ENCODE data around the gene ZNF341.

ZNF341 gene

DNA sequence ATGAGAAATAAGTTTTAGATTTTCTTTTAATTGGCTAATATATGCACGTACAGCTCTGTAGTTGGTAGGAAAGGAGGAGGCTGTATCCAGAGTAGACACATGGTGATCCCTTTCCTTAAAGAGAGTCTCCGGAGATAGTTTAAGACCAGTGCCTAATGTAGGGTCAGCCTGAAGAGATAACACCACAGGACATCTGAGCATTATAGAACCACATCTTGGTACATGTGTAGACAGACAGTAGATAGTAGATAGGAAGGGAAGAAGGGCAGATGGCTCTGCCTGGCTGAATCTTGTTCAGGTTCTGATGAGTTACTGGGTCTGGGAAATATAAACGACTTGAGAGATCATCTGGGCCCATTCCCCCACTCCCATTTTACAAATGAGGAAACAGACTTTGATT lies 97.8 kb downstream of the ZNF341 start:
- TF ChIP-seq CTCF (IDR thresholded peaks at IDR 0.05; ENCODE audit: low read depth, low read length): no peak
- H3K4me3 ChIP-seq (replicated peaks in 1 of 2; ENCODE audit: low read depth in 2 of 2, low read length in 2 of 2): no peak overlapping the region
- no peak for DNase-seq (ENCODE audit: low read depth in 2 of 2)

- DNase-seq (ENCODE audit: low read depth in 2 of 2): peak; percentile 14 to 28
- TF ChIP-seq CTCF (IDR thresholded peaks at IDR 0.05; ENCODE audit: low read depth, low read length): no peak
- no peak overlapping the region for H3K4me3 ChIP-seq (replicated peaks in 1 of 2; ENCODE audit: low read depth in 2 of 2, low read length in 2 of 2)
Observed at GRCh38 chr20:33830371-33830770, 98.6 kb downstream of the ZNF341 start.

DNA sequence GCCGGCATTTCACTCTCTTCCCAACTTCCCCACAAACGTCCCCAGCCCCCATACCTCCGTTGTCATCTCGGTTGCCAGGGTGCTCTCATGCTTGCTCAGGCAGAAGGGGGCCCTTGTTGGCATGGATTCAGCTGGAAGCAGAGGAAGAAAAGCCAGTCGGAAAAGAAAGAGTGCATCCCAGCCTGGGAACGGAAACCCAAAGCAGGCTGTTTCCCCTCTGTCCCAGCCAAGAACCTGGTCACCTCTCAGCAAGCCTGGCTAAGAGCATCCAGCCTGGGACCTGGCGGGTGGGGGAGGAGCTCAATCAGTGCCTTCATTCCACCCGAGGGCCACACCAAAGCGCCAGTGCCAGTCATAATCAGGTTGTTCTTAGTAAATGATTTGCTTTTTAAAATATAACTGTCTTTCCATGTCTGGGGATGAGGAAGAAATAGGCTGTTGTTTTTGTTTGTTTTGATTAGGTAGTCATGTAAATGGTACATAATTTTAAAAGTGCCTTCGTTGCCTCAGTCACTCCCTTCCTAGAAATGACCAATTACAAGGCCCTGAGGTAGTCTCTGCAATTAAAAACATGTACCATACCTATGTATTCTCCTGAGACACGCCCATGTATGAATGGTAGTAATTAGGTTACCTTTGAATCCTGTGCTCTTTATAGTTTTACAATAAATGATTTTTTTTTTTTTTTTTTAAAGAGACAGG lies 100.5 kb downstream of the ZNF341 start:
- no peak for TF ChIP-seq CTCF (IDR thresholded peaks at IDR 0.05; ENCODE audit: low read depth, low read length)
- peak; percentile 52 to 76 for DNase-seq (ENCODE audit: low read depth in 2 of 2)
- H3K4me3 ChIP-seq (replicated peaks in 1 of 2; ENCODE audit: low read depth in 2 of 2, low read length in 2 of 2): no peak overlapping the region

DNA sequence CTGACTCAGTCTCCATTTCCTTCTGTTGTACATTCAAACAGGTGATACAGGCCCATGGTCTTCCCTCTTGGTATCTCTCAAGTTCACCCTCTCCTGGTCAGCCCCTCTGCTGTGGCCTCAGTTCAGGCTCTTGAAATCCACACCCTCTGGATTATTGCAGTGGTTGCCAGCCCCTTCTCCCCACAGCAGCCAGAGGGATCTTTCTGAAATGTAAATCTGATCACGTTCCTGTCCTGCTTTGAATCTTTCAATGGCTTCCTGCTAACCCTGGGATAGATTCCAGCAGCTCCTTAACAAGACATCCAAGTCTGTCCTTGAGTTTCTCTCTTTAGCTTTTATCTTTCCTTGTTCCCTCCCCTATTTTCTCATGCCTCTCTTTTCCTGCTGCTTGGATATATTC lies 101.5 kb downstream of the ZNF341 start:
- TF ChIP-seq CTCF (IDR thresholded peaks at IDR 0.05; ENCODE audit: low read depth, low read length): no peak
- H3K4me3 ChIP-seq (replicated peaks in 1 of 2; ENCODE audit: low read depth in 2 of 2, low read length in 2 of 2): no peak overlapping the region
- DNase-seq (ENCODE audit: low read depth in 2 of 2): peak in 1 of 2 donors; percentile 41

DNA sequence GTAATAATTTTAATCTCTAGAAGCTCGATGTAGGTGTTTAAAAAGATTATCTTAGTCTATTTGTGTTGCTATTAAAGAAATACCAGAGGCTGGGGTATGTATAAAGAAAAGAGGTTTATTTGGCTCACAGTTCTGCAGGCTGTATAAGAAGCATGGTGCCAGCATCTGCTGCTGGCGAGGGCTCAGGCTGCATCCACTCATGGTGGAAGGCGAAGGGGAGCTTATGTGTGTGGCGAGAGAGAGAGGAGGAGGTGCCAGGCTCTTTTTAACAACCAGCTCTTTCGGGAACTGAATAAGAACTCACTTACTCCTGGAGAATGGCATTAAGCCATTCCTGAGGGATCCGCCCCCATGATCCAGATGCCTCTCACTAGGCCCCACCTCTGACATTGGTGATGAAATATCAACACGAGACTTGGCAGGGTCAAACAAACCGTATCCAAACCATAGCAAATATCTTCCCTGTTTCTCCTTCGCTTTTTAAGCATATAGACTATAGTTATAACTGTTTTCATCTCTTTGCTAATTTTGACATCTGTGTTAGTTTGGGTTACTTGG lies 103.9 kb downstream of the ZNF341 start:
- DNase-seq (ENCODE audit: low read depth in 2 of 2): peak; percentile 29 to 55
- TF ChIP-seq CTCF (IDR thresholded peaks at IDR 0.05; ENCODE audit: low read depth, low read length): no peak
- H3K4me3 ChIP-seq (replicated peaks in 1 of 2; ENCODE audit: low read depth in 2 of 2, low read length in 2 of 2): no peak overlapping the region

DNA sequence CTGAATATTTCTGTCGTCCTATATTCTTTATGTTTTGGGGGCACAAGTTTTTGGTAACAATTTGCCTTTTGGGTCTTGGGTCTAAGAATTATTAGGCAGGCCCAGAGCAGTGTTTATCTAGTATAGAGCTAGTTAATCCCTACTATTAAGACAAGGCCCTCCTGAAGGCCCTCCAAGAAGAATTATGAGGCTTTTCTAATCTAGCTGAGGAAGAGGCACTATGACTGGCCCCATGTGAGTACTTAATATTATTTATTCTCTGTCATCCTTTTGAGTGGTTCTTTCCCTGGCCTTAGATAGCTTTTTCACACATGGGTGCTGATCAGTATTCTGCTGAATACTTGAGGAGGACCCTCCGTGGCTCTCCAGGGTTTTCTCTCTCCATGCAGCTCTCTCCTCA lies 104.5 kb downstream of the ZNF341 start:
- H3K4me3 ChIP-seq (replicated peaks in 1 of 2; ENCODE audit: low read depth in 2 of 2, low read length in 2 of 2): no peak overlapping the region
- no peak for DNase-seq (ENCODE audit: low read depth in 2 of 2)
- TF ChIP-seq CTCF (IDR thresholded peaks at IDR 0.05; ENCODE audit: low read depth, low read length): no peak

All from cardiac fibroblast (primary cell).